Motor neuron (in vitro differentiated cells): ENCODE measurements around the gene AK5. TPM values are rescaled to one million over a fixed set of nuclear protein-coding genes. Genes with fewer than 3 reads are reported as not detected.
"Not testable (repeated sequence)": the region's sequence is repeated elsewhere in the genome, so short reads cannot be mapped to it uniquely, and the experiment has no call there.

Experiments used
- ATAC-seq, 8 experiments: fragments of 200-7000 bp; cut with Tn5 transposase; replicated peaks in 6 of 8; 2 replicates each; pipeline ENCODE4 v1.8.0; 2021; ENCODE audit warnings: mild to moderate bottlenecking in 8 of 8, moderate library complexity in 8 of 8
- H3K27ac ChIP-seq, 2 donors: fragments of 250-450 bp; sonication (Bioruptor Pico); 2 replicates each; pipeline ENCODE4 v1.9.0; 2021; ENCODE audit warnings: antibody characterized with exemption in 2 of 2, mild to moderate bottlenecking in 2 of 2, moderate library complexity in 1 of 2
- H3K4me1 ChIP-seq, 2 donors: fragments of 250-450 bp; sonication (Bioruptor Pico); replicated peaks in 1 of 2; 2 replicates each; pipeline ENCODE4 v1.6.1; 2021; ENCODE audit warnings: antibody characterized with exemption in 2 of 2, mild to moderate bottlenecking in 2 of 2, moderate library complexity in 1 of 2
- H3K4me3 ChIP-seq, 5 donors: fragments of 250-450 bp; sonication (Bioruptor Pico); 2 replicates each; pipeline ENCODE4 v1.9.0; 2021; ENCODE audit warnings: antibody characterized with exemption in 5 of 5, mild to moderate bottlenecking in 5 of 5, moderate library complexity in 4 of 5
- WGBS, 10 experiments: fragments of 450-650 bp; shearing (Covaris generic); methylation state at CpG; one replicate each; pipeline ENCODE4 v1.0.0; 2022; 5-methylcytosine and 5-hydroxymethylcytosine counted together
- in situ Hi-C, 9 experiments: fragments of 400-800 bp; cut with MboI; loops; one replicate each; pipeline ENCODE4 v1.15.0; 2021; ENCODE audit warnings: low sequenced_read_pairs in 9 of 9, low pct_unique_long_range_greater_than_20kb in 2 of 9; ENCODE audit not compliant: unreplicated experiment in 9 of 9
- total RNA-seq, 8 experiments: library from RNA; unstranded; fragments of 300-600 nt; gene quantifications; 2 replicates each; pipeline versions ENCODE4 v1.2.3 to v1.2.4, GENCODE V29; 2022

The AK5 gene
- total RNA-seq, 8 experiments from 2014 or later: 0.31 to 21.2 (median 4.3) TPM

GRCh38 chr1:77416692-77417450 is 135.1 kb downstream of the AK5 start:
- 49 to 100% (median 83%) methylated on average over 1 to 5 of the region's 5 CpGs for WGBS, 10 experiments
- no peak for ATAC-seq
- peaks cover 17 to 18% of the 10 kb centered on the region in 2 donors for H3K4me1 ChIP-seq
- no peak overlapping the region for H3K27ac ChIP-seq
- in situ Hi-C loops: no loop called here
- H3K4me3 ChIP-seq: no peak overlapping the region

DNA sequence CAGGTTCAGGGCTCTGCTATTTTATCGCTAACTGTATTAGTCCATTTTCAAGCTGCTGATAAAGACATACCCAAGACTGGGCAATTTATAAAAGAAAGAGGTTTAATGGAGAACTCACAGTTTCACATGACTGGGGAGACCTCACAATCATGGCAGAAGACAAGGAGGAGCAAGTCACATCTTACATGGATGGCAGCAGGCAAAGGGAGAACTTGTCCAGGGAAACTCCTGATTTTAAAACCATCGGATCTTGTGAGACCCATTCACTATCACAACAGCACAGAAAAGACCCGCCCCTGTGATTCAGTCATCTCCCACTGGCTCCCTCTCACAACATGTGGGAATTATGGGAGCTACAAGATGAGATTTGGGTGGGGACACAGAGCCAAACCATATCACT is 136.2 kb downstream of the AK5 start:
- H3K4me3 ChIP-seq, ATAC-seq, H3K4me1 ChIP-seq, H3K27ac ChIP-seq, in situ Hi-C loops: not testable (repeated sequence)
- WGBS, 10 experiments: 72 to 96% (median 90%) methylated on average over 1 to 3 of the region's 3 CpGs; no CpG with 5 or more reads in 1 of the 10 experiments

DNA sequence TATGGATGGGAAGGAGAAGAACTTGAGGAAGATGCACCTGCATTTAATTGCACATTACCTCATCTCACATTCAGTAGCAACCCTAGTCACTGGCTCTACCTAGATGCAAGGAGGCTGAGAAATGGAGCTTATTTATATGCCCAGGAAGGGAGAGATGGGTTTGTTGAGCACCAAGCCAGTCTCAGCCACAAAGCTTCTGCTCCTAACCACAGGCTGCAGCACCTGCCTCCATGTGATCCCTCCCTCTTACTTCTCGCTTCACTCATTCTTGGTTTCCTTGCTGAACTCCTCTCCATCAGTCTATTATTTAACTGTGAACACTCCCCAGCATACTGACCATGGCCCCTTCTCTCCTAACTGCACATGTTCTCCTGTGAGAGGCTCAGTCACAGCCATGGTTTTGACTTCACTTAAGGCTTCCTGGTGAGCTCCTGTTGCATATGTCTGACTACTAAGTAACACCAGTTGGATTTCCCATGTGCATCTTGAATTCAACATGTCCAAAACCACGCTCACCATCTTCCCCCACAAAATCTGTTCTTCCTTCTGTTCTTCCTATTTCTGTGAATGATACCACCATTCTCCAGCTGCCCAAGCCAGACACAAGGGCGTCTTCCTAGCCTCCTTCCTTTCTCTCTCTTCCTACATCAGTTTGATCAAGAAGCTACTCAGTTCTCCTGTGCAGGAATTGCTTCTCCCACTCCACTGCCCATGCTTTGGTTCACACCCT is 139.8 kb downstream of the AK5 start:
- H3K4me3 ChIP-seq: no peak overlapping the region
- 47 to 97% (median 83%) methylated on average over 1 to 3 of the region's 3 CpGs; no CpG with 5 or more reads in 2 of the 10 experiments for WGBS, 10 experiments
- no peak for ATAC-seq
- in situ Hi-C loops: no loop called here
- no peaks in the 10 kb centered on the region for H3K4me1 ChIP-seq
- no peak overlapping the region for H3K27ac ChIP-seq

DNA sequence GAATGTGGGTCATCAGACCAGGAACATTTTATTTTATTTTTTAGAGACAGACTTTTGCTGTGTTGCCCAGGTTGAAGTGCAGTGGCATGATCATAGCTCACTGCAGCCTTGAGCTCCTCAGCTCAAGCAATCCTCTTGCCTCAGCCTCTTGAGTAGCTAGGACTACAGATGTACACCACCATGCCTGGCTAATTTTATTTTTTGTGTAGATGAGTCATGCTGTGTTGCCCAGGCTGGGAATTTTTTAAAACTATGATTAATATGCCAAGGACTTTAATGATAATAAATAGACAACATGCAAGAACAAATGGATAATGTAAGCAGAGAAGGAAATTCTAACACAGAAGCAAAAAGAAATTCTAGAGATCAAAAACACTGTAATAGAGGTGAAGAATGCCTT is 142.4 kb downstream of the AK5 start:
- H3K4me3 ChIP-seq: no peak overlapping the region
- ATAC-seq: no peak
- in situ Hi-C loops: no loop called here
- H3K4me1 ChIP-seq: no peaks in the 10 kb centered on the region
- H3K27ac ChIP-seq: no peak overlapping the region

DNA sequence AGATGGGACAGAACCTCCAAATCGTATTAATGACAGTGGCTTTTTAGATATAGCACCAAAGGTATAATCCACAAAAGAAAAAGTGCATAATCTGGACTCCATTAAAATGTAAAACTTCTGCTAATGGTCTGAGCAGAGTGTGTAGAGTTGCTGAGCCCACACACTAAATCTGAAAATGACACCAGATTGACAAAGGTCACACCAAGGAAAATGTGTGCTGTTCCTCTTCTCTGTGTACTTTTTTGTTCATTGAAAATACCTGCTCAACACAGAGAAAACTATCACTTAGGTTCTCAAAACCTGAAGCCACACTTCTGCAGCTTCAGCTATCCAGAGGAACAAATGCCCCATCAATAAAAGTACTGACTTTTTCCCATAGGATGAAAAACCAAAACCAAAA is 146.2 kb downstream of the AK5 start:
- ATAC-seq: no peak
- Histone ChIP-seq H3K27ac (no peak overlapping the region), H3K4me3 (no peak overlapping the region), H3K4me1 (no peaks in the 10 kb centered on the region)
- in situ Hi-C loops: no loop called here
- 0 to 92% (median 83%) methylated on average over 1 of the region's 1 CpG; no CpG with 5 or more reads in 4 of the 10 experiments for WGBS, 10 experiments

DNA sequence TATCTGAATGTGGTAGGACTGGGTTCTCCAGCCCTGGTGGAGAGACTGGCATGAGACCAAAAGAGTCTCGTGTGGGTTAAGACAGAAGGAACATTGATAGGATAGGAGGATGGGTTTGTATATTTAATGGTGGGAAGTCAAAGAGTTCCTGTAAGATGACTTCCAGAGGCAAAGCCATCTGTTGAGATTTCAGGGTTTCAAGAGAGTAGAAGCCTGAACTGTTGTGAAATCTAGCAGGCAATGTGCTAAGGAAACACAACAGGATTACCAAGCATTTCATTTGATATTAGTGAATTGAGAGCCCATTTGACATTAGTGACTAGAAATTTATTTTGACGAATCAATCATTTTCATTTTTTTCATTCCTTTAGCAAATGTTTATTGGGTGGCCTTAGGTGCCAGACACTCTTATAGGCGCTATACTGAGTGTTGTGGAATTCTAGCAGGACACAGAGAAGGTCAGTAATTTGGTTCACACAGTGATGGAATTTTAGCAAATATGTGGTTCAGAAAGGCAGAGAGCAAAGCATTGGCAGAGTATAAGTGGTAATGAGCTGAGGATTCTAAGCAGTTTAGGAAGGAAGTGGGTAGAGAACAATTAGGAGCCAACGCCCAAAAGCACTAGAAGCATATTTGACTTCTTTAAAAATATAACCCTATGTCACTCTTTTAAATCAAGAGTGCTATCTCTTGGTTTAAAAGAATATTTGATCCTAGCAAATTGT is 149.3 kb downstream of the AK5 start:
- no peaks in the 10 kb centered on the region for H3K4me1 ChIP-seq
- no peak overlapping the region for H3K4me3 ChIP-seq
- in situ Hi-C loops: no loop called here
- ATAC-seq: no peak
- H3K27ac ChIP-seq: no peak overlapping the region
- WGBS, 10 experiments: 38 to 100% (median 72%) methylated on average over 1 to 4 of the region's 4 CpGs

- H3K4me3 ChIP-seq: no peak overlapping the region
- no peak overlapping the region for H3K27ac ChIP-seq
- WGBS, 10 experiments: 87 to 100% (median 96%) methylated on average over 2 to 3 of the region's 3 CpGs
- in situ Hi-C loops: no loop called here
- H3K4me1 ChIP-seq: no peaks in the 10 kb centered on the region
- no peak for ATAC-seq
Observed at GRCh38 chr1:77433934-77434333, 152.1 kb downstream of the AK5 start.

GRCh38 chr1:77434967-77435366 is 153.1 kb downstream of the AK5 start:
- no peak overlapping the region for H3K27ac ChIP-seq
- 71 to 100% (median 95%) methylated on average over 2 of the region's 2 CpGs for WGBS, 10 experiments
- H3K4me3 ChIP-seq: no peak overlapping the region
- in situ Hi-C loops: no loop called here
- no peaks in the 10 kb centered on the region for H3K4me1 ChIP-seq
- no peak for ATAC-seq

- Histone ChIP-seq H3K4me3 (no peak overlapping the region), H3K4me1 (no peaks in the 10 kb centered on the region), H3K27ac (no peak overlapping the region)
- ATAC-seq: peak in 2 of 8 experiments; percentile 67 to 74
- in situ Hi-C loops: no loop called here
- whole genome bisulfite sequencing, 10 experiments: 1 to 87% (median 64%) methylated on average over 2 to 4 of the region's 4 CpGs
Observed at GRCh38 chr1:77438236-77438913, 156.6 kb downstream of the AK5 start.

GRCh38 chr1:77446841-77447555 is 165.2 kb downstream of the AK5 start:
- 60 to 100% (median 93%) methylated on average over 1 to 4 of the region's 4 CpGs; no CpG with 5 or more reads in 2 of the 10 experiments for WGBS, 10 experiments
- H3K27ac ChIP-seq: no peak overlapping the region
- no peaks in the 10 kb centered on the region for H3K4me1 ChIP-seq
- in situ Hi-C loops: no loop called here
- no peak for ATAC-seq
- no peak overlapping the region for H3K4me3 ChIP-seq

DNA sequence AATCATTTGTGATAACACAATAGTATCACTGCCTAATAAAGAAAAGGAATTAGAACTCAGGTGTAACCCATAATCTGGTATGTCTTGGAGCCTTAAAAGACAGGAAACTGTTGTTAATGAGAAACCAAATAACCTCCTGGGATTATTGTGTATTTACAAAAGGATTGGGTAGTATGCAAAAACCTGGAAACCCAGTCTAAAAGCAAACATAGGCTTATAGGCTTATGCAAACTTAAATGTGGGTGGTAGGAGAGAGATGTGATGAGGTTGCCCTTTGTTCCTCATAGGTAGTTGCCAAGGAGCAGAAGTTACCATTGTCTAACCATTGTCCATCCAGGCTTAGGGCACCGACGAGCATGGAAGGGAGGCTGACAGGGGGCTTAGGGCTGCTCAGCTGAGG is 165.8 kb downstream of the AK5 start:
- H3K4me3 ChIP-seq: no peak overlapping the region
- 80 to 100% (median 100%) methylated on average over 1 to 2 of the region's 2 CpGs; no CpG with 5 or more reads in 7 of the 10 experiments for WGBS, 10 experiments
- H3K4me1 ChIP-seq: no peaks in the 10 kb centered on the region
- peak in 2 of 8 experiments; percentile 63 to 69 for ATAC-seq
- no peak overlapping the region for H3K27ac ChIP-seq
- in situ Hi-C loops: no loop called here

- ATAC-seq: no peak
- Histone ChIP-seq H3K4me3 (no peak overlapping the region), H3K4me1 (no peaks in the 10 kb centered on the region), H3K27ac (no peak overlapping the region)
- in situ Hi-C loops: no loop called here
Observed at GRCh38 chr1:77459881-77460280, 178.1 kb downstream of the AK5 start.
